Measurements from ENCODE around the gene C1QTNF3.

- TF ChIP-seq EP300 (IDR thresholded peaks at IDR 0.05) (no peak), CTCF (IDR thresholded peaks at IDR 0.05) (no peak), POLR2AphosphoS5 (IDR thresholded peaks at IDR 0.05) (no peak), POLR2A (IDR thresholded peaks at IDR 0.05; ENCODE audit: low read depth) (no peak)
Observed at GRCh38 chr5:34021334-34021733, 21.7 kb downstream of the C1QTNF3 start.

All from esophagus muscularis mucosa (tissue), 4 donors.